HCT116 (cell line): ENCODE results near the gene ERAL1. TPM values are rescaled to one million over a fixed set of nuclear protein-coding genes. Genes with fewer than 3 reads are reported as not detected.

Experiments used
- ATAC-seq: fragments of 200-7000 bp; cut with Tn5 transposase; 2 replicates; pipeline ENCODE4 v1.9.1; 2020; ENCODE audit warnings: mild to moderate bottlenecking, moderate library complexity
- BruUV-seq: library from RNA; stranded (reverse); fragments of 400-500 nt; replicated peaks from 2 replicates; lab custom pipeline; 2021; lab: Mats Ljungman, UMichigan
- CTCF ChIA-PET: fragments of 300-600 bp; sonication (Branson Sonifier 250); formaldehyde crosslinking; loops from one replicate; lab custom pipeline; 2021; ENCODE audit warnings: antibody characterized with exemption; lab: Charles Lee
- POLR2A ChIA-PET: fragments of 300-600, 350-600 bp; sonication (Branson Sonifier 250); formaldehyde crosslinking; loops from one replicate; lab custom pipeline; 2021; ENCODE audit warnings: antibody characterized with exemption; lab: Charles Lee
- RAD21 ChIA-PET, 2 experiments: fragments of 300-600 bp; sonication (Branson Sonifier 250); formaldehyde crosslinking; loops; one replicate each; lab custom pipeline; 2023; ENCODE audit warnings: low total read pairs in 2 of 2; ENCODE audit not compliant: uncharacterized antibody in 2 of 2, unreplicated experiment in 2 of 2, low non-redundant PET in 1 of 2; lab: Charles Lee
- DNase-seq: peaks from one replicate; pipeline ENCODE4 v3.0.0-alpha.2; 2010; ENCODE audit warnings: low read depth, low spot score
- H2AFZ ChIP-seq: fragments of 200-600 bp; shearing (Covaris generic), sonication (generic); 2 replicates; pipeline ENCODE4 v1.6.1; 2017; ENCODE audit warnings: low read depth, mixed run types, mixed read lengths, antibody characterized with exemption, low read length; ENCODE audit not compliant: poor library complexity, severe bottlenecking
- H3K27ac ChIP-seq: 2 replicates; pipeline ENCODE4 v1.5.1; 2012; ENCODE audit warnings: low read depth, low read length
- H3K27me3 ChIP-seq: fragments of 200-600 bp; sonication (generic); 2 replicates; pipeline ENCODE4 v1.6.1; 2016; ENCODE audit warnings: mixed run types, low read length, mixed read lengths; ENCODE audit not compliant: insufficient read depth
- H3K36me3 ChIP-seq, 2 experiments: fragments of 200-500 bp in 1 of 2; fragments of 200-600 bp in 1 of 2; sonication (Bioruptor generic) in 1 of 2; sonication (generic) in 1 of 2; 2 replicates each; pipeline versions ENCODE4 v1.5.1 to v1.6.1; 2014 to 2016; ENCODE audit warnings: low read length in 2 of 2, inconsistent platforms in 1 of 2, mixed read lengths in 1 of 2, mixed run types in 1 of 2; ENCODE audit not compliant: insufficient read depth in 2 of 2, control insufficient read depth in 1 of 2
- H3K4me1 ChIP-seq, 2 experiments: fragments of 200-600 bp in 1 of 2; sonication (generic) in 1 of 2; 2 replicates each; pipeline versions ENCODE4 v1.5.1 to v1.6.1; 2012 to 2017; ENCODE audit warnings: low read length in 2 of 2, inconsistent platforms in 1 of 2, mild to moderate bottlenecking in 1 of 2, mixed read lengths in 1 of 2, mixed run types in 1 of 2, moderate library complexity in 1 of 2; ENCODE audit not compliant: insufficient read depth in 2 of 2, control insufficient read depth in 1 of 2
- H3K4me2 ChIP-seq: fragments of 200-600 bp; sonication (generic); 2 replicates; pipeline ENCODE4 v1.6.1; 2017; ENCODE audit warnings: mixed run types, low read length, mixed read lengths
- H3K4me3 ChIP-seq, 2 experiments: fragments of 200-600 bp in 1 of 2; sonication (generic) in 1 of 2; replicated peaks in 1 of 2; 2 replicates each; pipeline ENCODE4 v1.5.1; 2011 to 2016; ENCODE audit warnings: low read length in 2 of 2, control low read depth in 1 of 2, low read depth in 1 of 2, mild to moderate bottlenecking in 1 of 2, mixed read lengths in 1 of 2, mixed run types in 1 of 2
- H3K79me2 ChIP-seq: fragments of 200-600 bp; sonication (generic); 2 replicates; pipeline ENCODE4 v1.6.1; 2017; ENCODE audit warnings: mild to moderate bottlenecking, mixed run types, low read length, moderate library complexity, mixed read lengths; ENCODE audit not compliant: insufficient read depth
- H3K9ac ChIP-seq: fragments of 200-600 bp; sonication (generic); 2 replicates; pipeline ENCODE4 v1.6.1; 2016; ENCODE audit warnings: low read length, mixed read lengths
- H3K9me2 ChIP-seq: fragments of 200-600 bp; sonication (generic), shearing (Covaris generic); 2 replicates; pipeline ENCODE4 v1.6.1; 2017; ENCODE audit warnings: mixed run types, mild to moderate bottlenecking, moderate library complexity; ENCODE audit not compliant: insufficient read depth
- H3K9me3 ChIP-seq, 2 experiments: fragments of 200-500 bp in 1 of 2; fragments of 200-600 bp in 1 of 2; sonication (Bioruptor generic) in 1 of 2; sonication (generic) in 1 of 2; 2 replicates each; pipeline ENCODE4 v1.6.1; 2014 to 2017; ENCODE audit warnings: low read length in 2 of 2, mixed read lengths in 2 of 2, inconsistent platforms in 1 of 2, low read depth in 1 of 2, mild to moderate bottlenecking in 1 of 2, mixed run types in 1 of 2, moderate library complexity in 1 of 2; ENCODE audit not compliant: control insufficient read depth in 1 of 2, insufficient read depth in 1 of 2
- H4K20me1 ChIP-seq: fragments of 200-600 bp; sonication (generic), shearing (Covaris generic); 2 replicates; pipeline ENCODE4 v1.6.1; 2017; ENCODE audit warnings: mixed run types, mild to moderate bottlenecking, moderate library complexity; ENCODE audit not compliant: insufficient read depth
- CEBPB ChIP-seq: IDR thresholded peaks from 2 replicates; pipeline ENCODE4 v1.6.1; 2012; ENCODE audit warnings: low read depth
- ELF1 ChIP-seq: IDR thresholded peaks from 2 replicates; pipeline ENCODE4 v1.6.1; 2012; ENCODE audit warnings: low read depth, borderline replicate concordance
- FOSL1 ChIP-seq: IDR thresholded peaks from 2 replicates; pipeline ENCODE4 v1.6.1; 2012; ENCODE audit warnings: low read depth
- JUND ChIP-seq: IDR thresholded peaks from 2 replicates; pipeline ENCODE4 v1.6.1; 2012
- POLR2AphosphoS5 ChIP-seq: IDR thresholded peaks from 2 replicates; pipeline ENCODE4 v1.6.1; 2011; ENCODE audit warnings: mild to moderate bottlenecking, low read depth, low read length, moderate library complexity
- RAD21 ChIP-seq: IDR thresholded peaks from 2 replicates; pipeline ENCODE4 v1.6.1; 2012; ENCODE audit warnings: low read depth, mild to moderate bottlenecking
- SIN3A ChIP-seq: IDR thresholded peaks from 2 replicates; pipeline ENCODE4 v1.6.1; 2012; ENCODE audit warnings: low read depth
- SP1 ChIP-seq: IDR thresholded peaks from 2 replicates; pipeline ENCODE4 v1.6.1; 2012; ENCODE audit warnings: low read depth
- SRF ChIP-seq: IDR thresholded peaks from 2 replicates; pipeline ENCODE4 v1.6.1; 2012; ENCODE audit warnings: low read depth
- ZBTB33 ChIP-seq: IDR thresholded peaks from 2 replicates; pipeline ENCODE4 v1.6.1; 2011; ENCODE audit warnings: mild to moderate bottlenecking, low read length, moderate library complexity; ENCODE audit not compliant: insufficient replicate concordance; ENCODE audit errors: extremely low read depth
- ZNF274 ChIP-seq: fragments of 200-500 bp; sonication (Bioruptor generic); IDR thresholded peaks from 2 replicates; pipeline ENCODE4 v1.6.1; 2014; ENCODE audit warnings: mild to moderate bottlenecking, low read depth, low read length, inconsistent platforms
- intact Hi-C: fragments of 100-400 bp; cut with micrococcal nuclease; formaldehyde crosslinking; loops from 2 replicates; pipeline ENCODE4 v1.10.0; 2022
- total RNA-seq: library from RNA; stranded (reverse); gene quantifications from one replicate; pipeline ENCODE4 v1.2.1, GENCODE V29; 2021; ENCODE audit not compliant: unreplicated experiment

Gene ERAL1
- total RNA-seq, 1 experiment from 2014 or later: 52.0 TPM

- DNase-seq: no peak
- BruUV-seq: no TSS peak
- POLR2A ChIA-PET: interaction anchor here (1.4 kb wide), 1 partner anchor 180 kb away, joined by 5 read pairs; the partner anchor contains the start of gene NEK8
- H3K9me2 ChIP-seq: no peaks in the 10 kb centered on the region
- H3K9me3 ChIP-seq: no peaks in the 10 kb centered on the region
- RAD21 ChIA-PET: no interaction called here
- H3K4me1 ChIP-seq: no peaks in the 10 kb centered on the region
- intact Hi-C loops: loop anchor here (10.0 kb wide), 1 partner anchor 264 kb away; the partner anchor contains the start of gene BLTP2
- H4K20me1 ChIP-seq: no peaks in the 10 kb centered on the region
- no peak overlapping the region for H3K4me2 ChIP-seq
- H3K9ac ChIP-seq: no peak overlapping the region
- no peaks in the 10 kb centered on the region for H3K27me3 ChIP-seq
- no peak for TF ChIP-seq FOSL1
- no peak for TF ChIP-seq ELF1
- no peak for TF ChIP-seq SP1
- no peak for TF ChIP-seq RAD21
- TF ChIP-seq ZBTB33: no peak
- TF ChIP-seq SRF: no peak
- no peak for TF ChIP-seq SIN3A
- no peak for TF ChIP-seq CEBPB
- no peak for TF ChIP-seq JUND
- TF ChIP-seq ZNF274: no peak
- no peak for TF ChIP-seq POLR2AphosphoS5
- TF ChIP-seq, all 23 proteins: peak for 0
- CTCF ChIA-PET: interaction anchor here (2.7 kb wide), 1 partner anchor 181 kb away, joined by 9 read pairs; no protein-coding TSS in a partner anchor
- H3K36me3 ChIP-seq: peaks cover 55 to 59% of the 10 kb centered on the region in 2 experiments
- no peak overlapping the region for H2AFZ ChIP-seq
- no peak overlapping the region for H3K27ac ChIP-seq
- no peak for ATAC-seq
- no peaks in the 10 kb centered on the region for H3K79me2 ChIP-seq
- no peak overlapping the region for H3K4me3 ChIP-seq
Observed at GRCh38 chr17:28908640-28909167, 53.9 kb downstream of the ERAL1 start.
